ENCODE results near the gene PAQR5. TPM values are rescaled to one million over a fixed set of nuclear protein-coding genes. Genes with fewer than 3 reads are reported as not detected.

PAQR5 gene
- total RNA-seq, 1 experiment from 2014 or later: 20.3 TPM

GRCh38 chr15:69384626-69385598 is 86.2 kb downstream of the PAQR5 start:
- H3K27me3 Mint-ChIP-seq (ENCODE audit: insufficient read depth, unreplicated experiment): no peaks in the 10 kb centered on the region
- H3K9me3 Mint-ChIP-seq (ENCODE audit: unreplicated experiment): no peaks in the 10 kb centered on the region
- DNase-seq (ENCODE audit: unreplicated experiment): no peak
- no TSS peak for BruUV-seq (replicated peaks)
- POLR2A ChIA-PET: no interaction called here
- TF ChIP-seq CTCF (IDR thresholded peaks at IDR 0.05; ENCODE audit: unreplicated experiment): no peak
- H3K36me3 Mint-ChIP-seq (ENCODE audit: insufficient read depth, unreplicated experiment): no peaks in the 10 kb centered on the region
- intact Hi-C loops (cut with micrococcal nuclease): no loop called here
- H3K4me1 Mint-ChIP-seq (ENCODE audit: insufficient read depth, unreplicated experiment): peaks cover 16% of the 10 kb centered on the region
- H3K4me3 Mint-ChIP-seq (ENCODE audit: unreplicated experiment): no peak overlapping the region
- CTCF ChIA-PET: interaction anchor here (0.9 kb wide), 1 partner anchor 9 kb away, joined by 3 read pairs; no protein-coding TSS in a partner anchor
- H3K27ac Mint-ChIP-seq (ENCODE audit: low read depth, unreplicated experiment): no peak overlapping the region

- intact Hi-C loops (cut with micrococcal nuclease): no loop called here
- Mint-ChIP-seq H3K27me3 (ENCODE audit: insufficient read depth, unreplicated experiment) (no peaks in the 10 kb centered on the region), H3K27ac (ENCODE audit: low read depth, unreplicated experiment) (no peak overlapping the region), H3K36me3 (ENCODE audit: insufficient read depth, unreplicated experiment) (no peaks in the 10 kb centered on the region), H3K9me3 (ENCODE audit: unreplicated experiment) (no peaks in the 10 kb centered on the region), H3K4me3 (ENCODE audit: unreplicated experiment) (no peak overlapping the region), H3K4me1 (ENCODE audit: insufficient read depth, unreplicated experiment) (peaks cover 16% of the 10 kb centered on the region)
- ChIA-PET POLR2A (no interaction called here), CTCF (interaction anchor here (0.9 kb wide), 1 partner anchor 8 kb away, joined by 3 read pairs; no protein-coding TSS in a partner anchor)
- DNase-seq (ENCODE audit: unreplicated experiment): no peak
- no TSS peak for BruUV-seq (replicated peaks)
- TF ChIP-seq CTCF (IDR thresholded peaks at IDR 0.05; ENCODE audit: unreplicated experiment): no peak
Observed at GRCh38 chr15:69385831-69386230, 87.1 kb downstream of the PAQR5 start.

DNA sequence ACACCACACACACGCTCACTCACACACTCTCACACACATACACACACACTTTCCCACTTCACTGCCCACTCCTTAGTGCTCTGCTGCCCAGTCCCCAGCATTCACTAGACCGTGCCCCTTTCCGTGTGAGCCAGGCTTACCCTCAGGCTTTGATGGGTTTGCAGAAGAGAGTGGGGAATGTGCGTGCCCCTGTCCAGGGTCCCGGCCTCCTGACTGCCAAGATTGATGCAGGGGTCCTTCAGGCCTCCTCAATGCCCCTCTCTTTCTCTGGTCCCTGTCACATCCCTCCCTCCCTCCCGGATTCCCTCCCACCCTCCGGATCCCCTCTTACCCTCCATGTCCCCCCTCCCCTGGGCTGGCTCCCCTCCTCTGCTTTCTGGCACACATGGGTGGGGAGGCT is 87.6 kb downstream of the PAQR5 start:
- H3K36me3 Mint-ChIP-seq (ENCODE audit: insufficient read depth, unreplicated experiment): peaks cover 2% of the 10 kb centered on the region
- H3K9me3 Mint-ChIP-seq (ENCODE audit: unreplicated experiment): no peaks in the 10 kb centered on the region
- no peak for DNase-seq (ENCODE audit: unreplicated experiment)
- TF ChIP-seq CTCF (IDR thresholded peaks at IDR 0.05; ENCODE audit: unreplicated experiment): no peak
- H3K27me3 Mint-ChIP-seq (ENCODE audit: insufficient read depth, unreplicated experiment): no peaks in the 10 kb centered on the region
- no TSS peak for BruUV-seq (replicated peaks)
- ChIA-PET CTCF (no interaction called here), POLR2A (no interaction called here)
- peaks cover 17% of the 10 kb centered on the region for H3K4me1 Mint-ChIP-seq (ENCODE audit: insufficient read depth, unreplicated experiment)
- no peak overlapping the region for H3K4me3 Mint-ChIP-seq (ENCODE audit: unreplicated experiment)
- intact Hi-C loops (cut with micrococcal nuclease): no loop called here
- no peak overlapping the region for H3K27ac Mint-ChIP-seq (ENCODE audit: low read depth, unreplicated experiment)

DNA sequence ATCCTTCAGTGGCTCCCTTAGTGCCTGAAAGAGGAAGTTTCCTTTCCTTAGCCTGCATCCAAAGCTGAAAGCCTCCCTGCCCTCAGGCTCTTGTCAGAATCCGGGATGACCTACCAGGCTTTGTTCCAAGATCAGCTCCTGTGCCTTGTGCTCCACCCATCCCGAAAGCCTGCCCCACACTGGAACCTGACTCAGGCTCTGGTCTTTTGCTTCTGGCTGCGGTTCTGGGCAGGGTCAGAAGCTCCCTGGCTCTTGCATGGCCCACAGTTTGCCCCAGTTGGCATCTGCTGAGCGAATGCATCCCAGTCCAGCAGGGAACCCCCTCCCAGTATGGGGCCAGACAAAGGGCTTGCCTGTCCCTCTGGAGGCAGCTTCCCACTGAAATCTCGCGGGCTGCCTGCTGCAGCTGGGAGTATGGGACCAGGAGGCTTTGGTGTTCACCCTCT is 89.6 kb downstream of the PAQR5 start:
- H3K4me3 Mint-ChIP-seq (ENCODE audit: unreplicated experiment): no peak overlapping the region
- H3K4me1 Mint-ChIP-seq (ENCODE audit: insufficient read depth, unreplicated experiment): peaks cover 30% of the 10 kb centered on the region
- no peak overlapping the region for H3K27ac Mint-ChIP-seq (ENCODE audit: low read depth, unreplicated experiment)
- CTCF ChIA-PET: interaction anchor here (0.6 to 1.0 kb wide), 4 partner anchors 10 to 326 kb away, joined by 3 to 6 read pairs (median 3); no protein-coding TSS in a partner anchor
- POLR2A ChIA-PET: interaction anchor here (0.5 to 1.3 kb wide), 6 partner anchors 9 to 77 kb away, joined by 3 to 7 read pairs (median 4); partner anchors contain the start of genes KIF23 and RPLP1
- H3K36me3 Mint-ChIP-seq (ENCODE audit: insufficient read depth, unreplicated experiment): peaks cover 4% of the 10 kb centered on the region
- intact Hi-C loops (cut with micrococcal nuclease): no loop called here
- BruUV-seq (replicated peaks): no TSS peak
- TF ChIP-seq CTCF (IDR thresholded peaks at IDR 0.05; ENCODE audit: unreplicated experiment): no peak
- H3K27me3 Mint-ChIP-seq (ENCODE audit: insufficient read depth, unreplicated experiment): no peaks in the 10 kb centered on the region
- peak; percentile 85 for DNase-seq (ENCODE audit: unreplicated experiment)
- H3K9me3 Mint-ChIP-seq (ENCODE audit: unreplicated experiment): no peaks in the 10 kb centered on the region
